ENCODE data around the gene LHB.
"Not testable (repeated sequence)": the region's sequence is repeated elsewhere in the genome, so short reads cannot be mapped to it uniquely, and the experiment has no call there.

Gene LHB

DNA sequence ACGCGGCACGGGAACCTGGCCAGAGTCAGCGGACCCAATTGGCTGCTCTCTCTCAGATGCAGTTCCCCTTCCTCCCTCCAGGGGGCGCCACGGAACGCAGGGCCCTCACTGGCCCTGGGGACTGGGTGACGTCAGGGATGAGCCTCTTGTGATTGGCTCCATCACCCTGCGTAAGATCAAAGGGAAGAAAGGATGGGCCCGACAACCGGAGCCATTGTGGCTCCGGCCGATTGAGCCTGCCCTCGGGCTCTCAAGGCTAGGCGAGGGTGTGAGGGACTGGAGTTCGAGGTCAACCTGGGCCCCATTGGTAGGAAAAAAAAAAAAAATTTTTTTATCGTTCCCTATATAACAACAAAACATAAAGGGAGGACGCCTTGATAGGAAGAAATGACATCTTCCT is 19.9 kb upstream of the LHB start, which contains the start of gene CGB1:
Gene CGB1, minus strand, starts transcription at position 81 of the 400 bp plus-strand sequence. CDS start 184 bp downstream, outside the sequence.
- DNase-seq: not testable (repeated sequence)

DNA sequence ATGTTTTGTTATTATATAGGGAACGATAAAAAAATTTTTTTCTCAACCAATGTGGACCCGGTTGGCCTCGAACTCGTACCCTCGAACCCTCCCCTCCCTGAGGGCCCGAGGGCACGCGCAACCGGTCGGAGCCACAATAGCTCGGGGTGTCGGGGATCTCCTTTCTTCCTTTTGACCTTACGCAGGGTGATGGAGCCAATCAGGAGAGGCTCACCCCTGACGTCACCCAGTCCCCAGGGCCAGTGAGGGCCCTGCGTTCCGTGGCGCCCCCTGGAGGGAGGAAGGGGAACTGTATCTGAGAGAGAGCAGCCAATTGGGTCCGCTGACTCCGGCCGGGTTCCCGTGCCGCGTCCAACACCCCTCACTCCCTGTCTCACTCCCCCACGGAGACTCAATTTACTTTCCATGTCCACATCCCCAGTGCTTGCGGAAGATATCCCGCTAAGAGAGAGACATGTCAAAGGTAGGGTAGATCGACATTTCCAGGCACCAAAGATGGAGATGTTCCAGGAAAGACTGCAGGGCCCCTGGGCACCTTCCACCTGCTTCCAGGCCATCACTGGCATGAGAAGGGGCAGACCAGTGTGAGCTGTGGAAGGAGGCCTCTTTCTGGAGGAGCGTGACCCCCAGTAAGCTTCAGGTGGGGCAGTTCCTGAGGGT is 14.9 kb upstream of the LHB start, which contains the start of gene CGB2:
Gene CGB2, plus strand, starts transcription at position 249 of the 660 bp plus-strand sequence. Its CDS starts 206 bp downstream, at position 455.
- DNase-seq: peak; percentile 37 to 38

DNA sequence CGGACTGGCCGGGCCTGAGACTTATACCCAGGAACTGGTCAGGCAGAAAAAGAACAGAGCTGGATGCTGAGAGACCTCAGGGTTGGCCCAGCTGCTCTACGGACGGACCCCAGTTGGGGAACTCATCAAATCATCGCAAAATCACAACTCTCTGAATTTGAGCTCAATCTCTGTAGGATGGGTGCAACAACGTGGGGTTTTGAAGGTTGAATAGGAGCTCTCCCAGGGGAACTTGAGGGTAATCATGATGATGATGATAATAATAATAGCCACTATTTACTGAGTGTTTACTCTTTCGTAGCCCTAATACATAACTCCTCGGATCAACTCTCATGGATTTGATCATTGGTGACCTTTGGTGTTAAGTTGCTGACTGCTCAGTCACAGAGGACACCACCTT is 13.4 kb upstream of the LHB start:
- DNase-seq: not testable (repeated sequence)

DNA sequence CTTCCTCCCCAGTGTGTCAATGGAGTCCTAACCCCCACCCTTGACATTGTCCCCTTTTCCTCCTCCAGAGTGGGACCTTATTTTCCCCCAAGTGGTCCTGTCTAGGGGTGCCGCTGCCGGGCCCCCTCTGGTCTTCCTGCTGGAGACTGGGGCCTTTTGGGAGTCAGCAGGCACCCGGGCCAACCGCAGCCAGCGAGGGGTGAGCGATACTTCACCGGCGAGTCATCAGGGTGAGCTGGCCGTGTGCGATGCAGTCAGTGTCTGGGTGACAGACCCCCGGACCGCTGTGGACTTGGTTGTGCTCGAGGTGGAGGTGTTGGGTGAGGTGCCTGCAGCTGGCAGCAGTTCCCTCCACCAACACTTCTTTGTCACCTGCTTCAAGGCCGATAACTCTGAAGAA is 12.9 kb upstream of the LHB start:
- not testable (repeated sequence) for DNase-seq

DNA sequence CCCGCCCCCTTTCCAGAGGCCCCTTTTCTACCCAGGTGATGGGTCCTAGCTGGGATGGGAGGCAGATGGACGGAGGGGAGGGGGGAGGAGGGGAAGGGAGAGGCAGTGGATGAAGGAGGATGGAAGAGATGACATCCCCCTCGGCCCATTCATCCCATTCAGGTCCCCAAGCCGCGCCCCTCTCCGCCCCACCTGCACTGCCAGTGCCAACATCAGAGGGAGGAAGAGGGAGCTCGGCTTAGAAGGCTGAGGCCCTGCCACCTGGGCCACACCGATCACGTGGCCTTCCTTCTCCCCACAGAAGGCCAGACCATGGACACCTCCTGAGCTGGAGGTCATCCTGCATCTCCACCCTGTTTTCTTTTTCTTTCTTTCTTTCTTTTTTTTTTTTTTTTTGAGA is 11.8 kb upstream of the LHB start:
- DNase-seq: not testable (repeated sequence)

DNA sequence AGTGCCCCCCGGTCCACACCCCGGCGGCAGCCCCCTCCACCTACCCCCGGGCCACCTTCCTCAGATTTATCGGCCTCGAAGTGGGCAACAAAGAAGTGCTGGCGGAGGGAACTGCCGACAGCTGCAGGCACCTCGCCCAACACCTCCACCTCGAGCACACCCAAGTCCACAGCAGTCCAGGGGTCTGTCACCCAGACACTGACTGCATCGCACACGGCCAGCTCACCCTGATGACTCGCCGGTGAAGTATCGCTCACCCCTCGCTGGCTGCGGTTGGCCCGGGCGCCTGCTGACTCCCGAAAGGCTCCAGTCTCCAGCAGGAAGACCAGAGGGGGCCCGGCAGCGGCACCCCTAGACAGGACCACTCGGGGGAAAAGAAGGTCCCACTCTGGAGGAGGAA is 8.7 kb upstream of the LHB start:
- not testable (repeated sequence) for DNase-seq

DNA sequence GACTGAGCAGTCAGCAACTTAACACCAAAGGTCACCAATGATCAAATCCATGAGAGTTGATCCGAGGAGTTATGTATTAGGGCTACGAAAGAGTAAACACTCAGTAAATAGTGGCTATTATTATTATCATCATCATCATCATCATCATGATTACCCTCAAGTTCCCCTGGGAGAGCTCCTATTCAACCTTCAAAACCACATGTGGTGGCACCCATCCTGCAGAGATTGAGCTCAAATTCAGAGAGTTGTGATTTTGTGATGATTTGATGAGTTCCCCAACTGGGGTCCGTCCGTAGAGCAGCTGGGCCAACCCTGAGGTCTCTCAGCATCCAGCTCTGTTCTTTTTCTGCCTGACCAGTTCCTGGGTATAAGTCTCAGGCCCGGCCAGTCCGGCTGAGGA is 8.2 kb upstream of the LHB start:
- DNase-seq: not testable (repeated sequence)

DNA sequence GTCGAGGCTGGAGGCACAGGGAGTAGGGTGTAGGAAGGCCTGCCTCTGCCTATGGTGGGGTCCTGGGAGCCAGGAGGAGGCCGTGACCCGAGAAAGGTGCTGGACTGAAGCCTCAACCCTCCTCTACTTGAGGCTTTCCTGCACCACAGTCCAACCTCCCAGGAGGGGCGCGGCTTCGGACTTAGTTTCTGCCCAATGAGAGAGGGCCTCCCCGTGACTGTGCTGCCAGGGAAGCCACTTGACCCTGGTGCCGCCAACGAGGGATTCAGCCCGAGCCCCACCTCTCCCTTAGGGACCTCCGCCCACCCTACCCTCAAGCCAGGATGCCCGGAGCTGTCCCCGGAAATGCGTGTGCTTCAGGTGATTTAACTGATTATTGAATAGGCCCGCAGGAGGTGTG is 7.3 kb upstream of the LHB start, which contains the start of gene CGB3:
Gene CGB3, minus strand, starts transcription at position 101 of the 400 bp plus-strand sequence. CDS start 362 bp downstream, outside the sequence.
- not testable (repeated sequence) for DNase-seq

DNA sequence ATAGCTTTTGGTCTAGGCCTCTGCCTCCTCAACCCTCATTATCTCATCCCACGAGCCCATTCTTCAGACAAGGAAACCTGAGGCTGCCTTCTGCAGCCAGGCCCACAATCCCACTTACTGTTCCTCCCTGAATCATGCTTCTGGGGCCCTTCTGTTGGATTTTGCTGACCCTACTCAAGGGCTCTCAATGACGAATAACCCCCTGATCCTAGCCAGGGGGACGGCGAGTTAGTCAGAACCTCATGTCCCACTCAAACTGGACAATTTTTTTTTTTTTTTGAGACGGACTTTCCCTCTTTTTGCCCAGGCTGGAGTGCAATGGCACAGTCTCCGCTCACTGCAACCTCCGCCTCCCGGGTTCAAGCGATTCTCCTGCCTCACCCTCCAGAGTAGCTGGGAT is 5.2 kb upstream of the LHB start:
- no peak for DNase-seq

DNA sequence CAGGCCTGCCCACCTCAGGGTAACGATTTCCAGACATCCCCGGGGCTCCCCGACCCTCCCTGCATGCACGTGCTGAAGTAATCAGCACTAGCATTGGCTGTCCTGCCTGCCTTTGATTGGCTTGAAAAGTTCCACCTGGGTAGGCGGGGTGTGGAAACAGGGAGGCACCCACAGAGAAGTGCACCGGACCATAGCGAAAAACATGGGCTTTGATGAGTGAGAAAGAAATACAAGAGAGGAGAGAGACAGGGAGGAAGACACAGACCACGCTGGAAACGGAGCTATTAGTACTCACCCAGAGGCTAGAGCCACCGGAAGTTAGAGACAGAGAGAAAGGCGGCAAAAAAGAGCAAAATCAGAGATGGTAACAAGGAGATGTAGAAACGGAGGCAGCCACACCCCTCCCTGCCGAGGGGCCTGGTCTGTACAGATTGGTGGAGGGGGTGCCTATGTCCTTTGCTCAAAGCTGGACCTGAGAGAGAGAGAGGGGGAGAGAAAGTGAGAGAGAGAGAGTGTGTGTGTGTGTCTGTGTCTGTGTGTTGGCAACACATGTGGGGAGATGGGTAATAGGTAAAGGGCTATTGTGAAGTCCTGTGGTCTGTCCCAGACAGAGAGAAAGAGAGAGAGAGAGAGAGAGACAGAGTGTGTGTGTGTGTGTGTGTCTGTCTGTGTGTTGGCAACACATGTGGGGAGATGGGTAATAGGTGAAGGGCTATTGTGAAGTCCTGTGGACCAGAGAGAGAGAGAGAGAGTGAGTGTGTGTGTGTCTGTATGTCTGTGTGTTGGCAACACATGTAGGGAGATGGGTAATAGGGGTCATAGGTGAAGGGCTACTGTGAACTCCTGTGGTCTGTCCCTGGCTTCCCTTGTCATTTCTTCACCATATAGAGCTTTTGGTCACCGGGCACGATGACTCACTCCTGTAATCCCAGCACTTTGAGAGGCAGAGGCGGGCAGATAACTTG is 4.3 kb upstream of the LHB start:
- no peak for DNase-seq

DNA sequence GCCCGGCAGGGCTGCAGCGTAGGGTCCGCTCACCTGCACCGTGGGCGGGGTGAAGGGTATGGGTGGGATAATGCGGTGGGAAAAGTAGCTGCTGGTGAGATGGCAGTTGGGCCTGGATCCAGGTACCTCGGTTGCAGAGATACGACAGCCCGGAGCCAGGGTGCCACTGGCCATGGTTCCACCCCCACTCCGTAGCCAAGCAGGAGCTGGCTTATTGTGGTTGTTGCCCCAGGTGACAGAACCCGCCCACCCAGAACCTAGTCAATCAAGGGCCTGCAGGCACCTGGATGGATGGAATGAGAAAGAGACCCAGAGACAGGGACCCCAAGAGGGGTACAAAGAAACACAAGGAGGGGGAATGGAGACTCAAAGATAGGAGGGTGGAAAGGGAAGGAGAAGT is 3.5 kb upstream of the LHB start:
- no peak for DNase-seq

DNA sequence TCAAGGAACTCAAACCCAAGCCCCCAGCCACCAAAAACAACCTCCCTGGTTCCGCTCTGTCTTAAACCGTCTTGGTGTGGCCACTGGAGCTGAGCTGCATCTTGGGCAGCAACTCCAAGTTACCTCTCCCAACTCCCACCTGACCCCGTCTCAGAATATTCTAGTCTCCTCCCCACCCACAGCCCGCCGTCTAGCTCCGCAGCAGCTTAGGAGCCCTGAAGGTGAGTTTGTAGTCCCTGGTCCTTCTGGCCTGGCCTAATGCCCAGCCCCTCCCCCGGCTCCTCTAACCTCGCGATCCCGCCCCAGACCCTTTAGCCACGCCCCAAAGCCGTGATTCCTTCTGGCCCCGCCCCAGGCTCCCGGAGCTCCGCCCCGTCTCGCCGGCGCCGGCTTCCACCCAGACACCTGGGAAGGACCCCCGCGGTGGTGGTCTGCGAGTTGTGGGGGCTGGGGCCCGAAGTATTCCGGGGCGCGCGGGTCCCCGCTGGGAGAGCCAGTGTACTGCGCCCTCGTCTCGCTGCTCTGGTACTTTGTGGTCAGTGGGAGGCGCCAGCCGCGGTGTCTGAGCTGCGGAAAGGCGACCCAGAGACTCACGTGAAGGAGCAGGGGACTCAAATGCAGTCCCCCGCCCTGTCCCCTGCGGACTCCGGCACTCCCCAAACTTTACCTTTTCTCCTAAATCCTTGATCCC is 2.5 kb upstream of the LHB start:
- DNase-seq: peak; percentile 52 to 66

DNA sequence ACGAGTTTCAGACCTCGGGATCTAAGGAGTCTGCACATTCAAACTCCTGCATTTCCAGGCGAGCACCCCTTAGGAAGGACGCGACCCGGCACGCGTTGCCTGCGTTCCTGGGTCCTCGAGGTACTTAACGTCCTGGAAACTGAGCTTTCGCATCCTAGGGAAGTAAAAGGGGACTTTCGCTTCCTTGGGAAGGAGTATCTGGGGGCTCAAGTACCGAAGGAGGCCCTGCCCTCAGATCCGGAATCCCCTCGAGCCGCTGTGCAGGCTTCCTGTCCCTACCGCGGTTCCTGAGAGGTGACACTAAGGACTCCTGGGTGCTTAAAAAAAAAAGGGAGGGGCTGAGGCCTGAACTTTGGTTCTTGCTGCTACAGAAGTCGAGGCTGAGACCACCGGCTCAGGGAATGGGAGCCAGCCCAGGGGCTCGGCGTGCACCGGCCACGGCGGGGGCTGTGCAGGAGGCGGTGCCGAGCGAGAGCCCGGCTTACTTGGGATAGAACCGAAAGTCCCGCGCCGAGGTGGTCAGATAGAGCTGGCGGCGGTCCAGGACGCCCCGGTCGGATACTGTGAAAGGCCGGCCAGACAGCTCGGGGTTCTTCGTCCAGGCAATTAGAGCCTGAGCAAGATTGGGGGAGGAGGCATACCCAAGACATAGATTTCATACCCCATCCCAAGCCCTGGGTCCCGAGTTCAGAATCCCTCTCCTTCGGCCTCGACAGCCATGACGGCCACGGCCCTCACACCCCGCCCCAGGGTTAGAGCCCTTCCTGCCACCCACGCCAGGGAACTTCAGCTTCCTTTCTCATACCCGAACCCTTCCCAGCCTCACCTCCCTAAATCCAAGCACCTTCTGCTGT is 1.7 kb upstream of the LHB start:
- not testable (repeated sequence) for DNase-seq

DNA sequence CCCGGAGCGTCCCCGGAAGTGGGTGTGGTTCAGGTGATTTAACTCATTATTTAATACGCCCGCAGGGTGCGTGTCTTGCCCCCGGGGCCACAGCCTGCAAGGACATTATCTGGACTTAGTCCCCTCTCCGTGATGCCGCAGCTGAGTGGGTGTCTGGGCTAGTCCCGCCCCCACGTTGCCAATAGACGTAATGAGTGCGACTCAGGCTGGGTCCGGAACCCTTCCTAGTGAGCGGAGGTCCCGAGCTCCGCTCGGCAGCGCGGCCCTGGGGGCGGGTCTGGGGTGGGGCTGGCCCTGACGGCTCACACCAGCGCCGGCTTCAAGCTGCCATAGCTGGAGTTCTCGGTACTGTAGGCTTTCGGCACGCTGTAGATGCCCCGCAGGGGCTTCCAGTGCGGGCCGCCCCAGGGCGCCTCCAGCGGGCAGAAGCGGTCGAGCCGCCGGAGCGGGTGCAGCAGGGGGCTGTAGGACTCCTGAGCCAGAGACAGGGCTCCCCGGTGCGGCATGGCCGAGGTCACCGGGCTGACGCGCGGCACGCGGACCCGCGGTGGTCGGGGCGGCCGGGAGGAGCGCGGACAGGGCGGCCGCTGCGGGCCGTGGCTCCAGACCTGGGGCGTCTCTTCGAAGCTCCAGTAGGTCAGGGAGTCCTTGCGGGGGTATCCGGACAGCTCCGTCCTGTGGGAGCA is 918 bp upstream of the LHB start:
- DNase-seq: peak; percentile 49 to 59

DNA sequence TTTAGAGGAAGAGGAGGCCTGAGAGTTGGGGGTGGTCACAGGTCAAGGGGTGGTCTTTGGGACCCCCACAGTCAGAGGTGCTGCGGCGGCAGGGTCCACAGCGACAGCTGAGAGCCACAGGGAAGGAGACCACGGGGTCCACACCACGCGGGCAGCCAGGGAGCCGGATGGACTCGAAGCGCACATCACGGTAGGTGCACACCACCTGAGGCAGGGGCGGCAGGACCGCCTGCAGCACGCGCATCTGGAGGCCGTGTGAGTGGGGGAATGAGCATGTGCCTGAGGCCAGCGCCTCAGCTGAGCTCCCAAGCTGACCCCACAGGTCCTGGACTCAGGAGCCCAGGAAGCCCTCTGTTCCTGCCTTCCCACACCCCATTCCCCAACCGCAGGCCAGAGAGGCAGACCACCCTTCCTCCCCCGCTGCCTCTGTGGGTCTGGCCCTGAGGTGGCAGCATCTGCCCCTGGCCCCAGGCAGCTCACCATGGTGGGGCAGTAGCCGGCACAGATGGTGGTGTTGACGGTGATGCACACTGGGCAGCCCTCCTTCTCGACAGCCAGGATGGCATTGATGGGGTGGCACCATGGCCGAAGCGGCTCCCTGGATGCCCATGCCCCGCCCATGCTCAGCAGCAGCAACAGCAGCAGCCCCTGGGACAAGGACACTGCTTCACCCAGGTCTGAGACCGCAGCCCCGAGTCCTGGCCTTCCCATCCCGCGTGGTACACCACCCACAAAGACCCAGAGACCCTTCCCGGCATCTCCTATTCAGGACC is 638 bp downstream of the LHB start:
- DNase-seq: no peak

DNA sequence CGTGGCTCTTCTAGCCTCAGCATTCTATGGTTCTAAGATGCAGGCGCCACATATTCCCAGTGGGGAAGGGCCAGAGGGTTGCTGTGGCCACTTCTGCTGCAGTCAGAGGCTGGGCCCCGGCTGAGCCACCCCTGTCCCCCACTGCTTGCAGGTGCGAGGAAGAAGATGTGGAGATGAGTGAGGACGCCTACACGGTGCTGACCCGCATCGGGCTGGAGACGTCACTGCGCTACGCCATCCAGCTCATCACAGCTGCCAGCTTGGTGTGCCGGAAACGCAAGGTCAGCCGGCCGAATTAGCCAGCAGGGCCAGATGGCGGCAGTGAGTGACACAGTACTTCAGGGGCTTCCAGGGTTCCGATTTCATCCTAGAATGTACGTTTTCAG is 2.0 kb downstream of the LHB start:
- no peak for DNase-seq

DNA sequence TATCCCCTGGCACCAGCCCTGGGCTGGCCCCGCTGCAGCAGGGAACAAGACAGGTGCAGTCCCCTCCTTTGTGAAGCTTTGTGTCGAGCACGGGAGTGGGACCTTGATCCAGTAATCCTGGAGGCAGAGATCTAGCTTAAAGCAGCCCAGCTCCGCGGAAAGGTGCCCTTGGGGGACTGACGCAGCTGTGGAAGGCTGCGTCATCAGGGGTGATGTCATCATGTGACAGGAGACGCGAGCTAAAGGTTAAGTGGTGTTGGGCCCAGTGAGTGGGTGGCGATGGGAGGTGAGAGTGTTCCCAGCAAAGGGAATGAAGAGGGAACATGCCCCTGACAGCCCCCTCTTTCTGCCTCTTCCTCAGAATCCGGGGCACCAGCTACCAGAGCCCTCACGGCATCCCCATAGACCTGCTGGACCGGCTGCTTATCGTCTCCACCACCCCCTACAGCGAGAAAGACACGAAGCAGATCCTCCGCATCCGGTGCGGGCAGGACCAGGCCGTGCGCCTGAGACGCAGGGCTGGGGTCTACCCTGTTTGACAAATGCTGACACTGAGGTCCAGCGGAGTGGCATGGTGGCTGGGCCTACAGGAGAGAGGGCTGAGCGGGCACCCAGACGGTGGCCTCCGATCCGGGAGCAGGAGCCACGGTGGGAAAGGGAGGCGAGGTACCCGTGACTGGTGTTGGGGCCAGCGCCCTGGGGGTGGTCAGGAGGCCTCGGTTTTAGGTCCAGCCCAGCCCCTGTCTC is 2.6 kb downstream of the LHB start:
- no peak for DNase-seq

DNA sequence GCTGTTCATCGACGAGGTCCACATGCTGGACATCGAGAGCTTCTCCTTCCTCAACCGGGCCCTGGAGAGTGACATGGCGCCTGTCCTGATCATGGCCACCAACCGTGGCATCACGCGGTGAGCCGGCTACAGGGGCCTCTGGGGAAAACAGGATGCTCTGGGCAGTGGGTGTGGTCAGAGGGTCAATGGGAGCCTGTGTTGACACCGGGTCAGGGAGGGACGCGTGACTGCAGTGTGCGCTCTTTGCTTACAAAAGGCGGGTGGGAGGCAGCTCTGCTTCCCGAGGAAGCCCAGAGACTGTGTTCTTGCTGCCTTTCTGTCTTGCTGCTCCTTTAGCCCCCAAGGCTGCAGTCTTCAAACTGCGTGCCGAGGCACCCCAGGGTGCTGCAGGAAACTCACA is 5.7 kb downstream of the LHB start:
- no peak for DNase-seq

DNA sequence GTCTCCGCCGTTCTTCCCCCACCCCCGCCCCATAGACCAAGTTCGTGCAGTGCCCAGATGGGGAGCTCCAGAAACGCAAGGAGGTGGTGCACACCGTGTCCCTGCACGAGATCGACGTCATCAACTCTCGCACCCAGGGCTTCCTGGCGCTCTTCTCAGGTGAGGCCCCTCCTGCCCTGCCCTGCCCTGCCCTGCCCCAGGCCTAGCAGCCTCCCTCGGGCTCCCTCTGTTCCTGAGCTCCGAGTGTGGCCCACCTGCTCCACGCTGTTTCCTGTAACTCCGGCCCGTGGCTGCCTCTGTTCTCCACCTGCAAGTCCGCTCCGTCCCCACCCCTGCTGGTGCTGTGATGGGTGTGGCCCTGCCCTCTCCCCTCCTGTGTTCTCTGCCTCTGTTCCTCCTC is 6.4 kb downstream of the LHB start:
- no peak for DNase-seq

DNA sequence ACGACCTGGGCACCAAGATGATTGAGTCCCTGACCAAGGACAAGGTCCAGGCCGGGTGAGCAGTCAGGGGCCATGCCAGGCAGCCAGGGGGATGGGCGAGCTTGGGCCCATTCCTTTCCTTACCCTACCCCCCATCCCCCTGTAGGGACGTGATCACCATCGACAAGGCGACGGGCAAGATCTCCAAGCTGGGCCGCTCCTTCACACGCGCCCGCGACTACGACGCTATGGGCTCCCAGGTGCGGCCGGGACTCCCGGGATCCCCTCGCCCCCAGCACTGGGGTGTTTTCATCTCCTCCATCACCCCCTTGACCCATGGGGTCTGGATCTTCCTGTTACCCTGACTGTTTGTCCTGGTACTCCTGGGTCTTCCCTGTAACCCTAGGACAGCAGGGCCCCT is 7.1 kb downstream of the LHB start:
- no peak for DNase-seq
